DOHH2 (cell line): Measurements from ENCODE around the gene CDK5RAP2.

Source experiments
- EZH2phosphoT487 ChIP-seq: fragments of 200-600 bp; sonication (generic); IDR thresholded peaks from 2 replicates; pipeline ENCODE4 v1.6.1; 2017; ENCODE audit warnings: borderline replicate concordance, mild to moderate bottlenecking, antibody characterized with exemption, low read length, moderate library complexity, mixed read lengths
- TF ChIP-seq, protein P1 (sequence below): fragments of 200-600 bp; sonication (generic); IDR thresholded peaks from one replicate; pipeline ENCODE4 v1.5.1; 2014; ENCODE audit warnings: antibody characterized with exemption, mild to moderate bottlenecking, low read depth, low read length; ENCODE audit not compliant: poor library complexity, severe bottlenecking

DNA sequence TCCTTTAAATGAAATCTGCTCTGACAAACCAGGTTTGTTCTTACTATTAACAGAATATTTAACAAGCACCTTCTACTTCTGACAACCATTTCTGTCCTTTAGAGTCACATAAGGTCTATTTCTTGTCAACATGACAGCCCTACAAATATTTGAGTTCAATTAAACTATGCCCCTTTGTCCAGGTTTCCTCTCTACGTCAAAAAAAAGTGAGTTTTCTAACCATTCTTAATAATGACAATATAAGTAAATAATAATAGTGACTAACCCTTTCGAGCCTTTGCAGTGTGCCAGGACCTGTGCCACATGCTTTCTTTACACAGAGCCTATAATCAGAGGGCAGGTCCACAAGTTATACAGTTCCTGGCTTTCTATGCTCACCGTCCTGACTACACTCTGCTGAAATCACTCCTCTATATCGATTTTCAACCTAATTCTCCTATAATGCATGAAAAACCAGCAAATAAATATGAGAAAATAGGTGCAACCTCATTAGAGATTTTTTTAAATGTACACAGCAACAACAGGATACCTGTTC is 115.0 kb downstream of the CDK5RAP2 start:
- TF ChIP-seq, protein P1, sequence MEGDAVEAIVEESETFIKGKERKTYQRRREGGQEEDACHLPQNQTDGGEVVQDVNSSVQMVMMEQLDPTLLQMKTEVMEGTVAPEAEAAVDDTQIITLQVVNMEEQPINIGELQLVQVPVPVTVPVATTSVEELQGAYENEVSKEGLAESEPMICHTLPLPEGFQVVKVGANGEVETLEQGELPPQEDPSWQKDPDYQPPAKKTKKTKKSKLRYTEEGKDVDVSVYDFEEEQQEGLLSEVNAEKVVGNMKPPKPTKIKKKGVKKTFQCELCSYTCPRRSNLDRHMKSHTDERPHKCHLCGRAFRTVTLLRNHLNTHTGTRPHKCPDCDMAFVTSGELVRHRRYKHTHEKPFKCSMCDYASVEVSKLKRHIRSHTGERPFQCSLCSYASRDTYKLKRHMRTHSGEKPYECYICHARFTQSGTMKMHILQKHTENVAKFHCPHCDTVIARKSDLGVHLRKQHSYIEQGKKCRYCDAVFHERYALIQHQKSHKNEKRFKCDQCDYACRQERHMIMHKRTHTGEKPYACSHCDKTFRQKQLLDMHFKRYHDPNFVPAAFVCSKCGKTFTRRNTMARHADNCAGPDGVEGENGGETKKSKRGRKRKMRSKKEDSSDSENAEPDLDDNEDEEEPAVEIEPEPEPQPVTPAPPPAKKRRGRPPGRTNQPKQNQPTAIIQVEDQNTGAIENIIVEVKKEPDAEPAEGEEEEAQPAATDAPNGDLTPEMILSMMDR, result no peak
- no peak for TF ChIP-seq EZH2phosphoT487
